ENCODE results near the gene CPED1.
A peak's percentile ranks its signal among the peaks of the same experiment; 100 is the strongest.

CPED1 gene

GRCh38 chr7:121331574-121331973, 343.1 kb downstream of the CPED1 start:
- no peak for DNase-seq

- DNase-seq, result no peak
These were observed 345.9 kb downstream of the CPED1 start for GRCh38 chr7:121334376-121334775.

GRCh38 chr7:121334875-121335648, 346.6 kb downstream of the CPED1 start:
- no peak for DNase-seq

- no peak for DNase-seq
These were observed 348.1 kb downstream of the CPED1 start for GRCh38 chr7:121336579-121336978.

GRCh38 chr7:121337398-121337797, 348.9 kb downstream of the CPED1 start:
- peak; percentile 6 for DNase-seq

GRCh38 chr7:121339082-121339481, 350.6 kb downstream of the CPED1 start:
- DNase-seq, result no peak

- no peak for DNase-seq
These were observed 353.4 kb downstream of the CPED1 start for GRCh38 chr7:121341933-121342332.

- DNase-seq, result no peak
These were observed 354.1 kb downstream of the CPED1 start for GRCh38 chr7:121342631-121343030.

GRCh38 chr7:121343302-121343701, 354.8 kb downstream of the CPED1 start:
- DNase-seq, result no peak

- no peak for DNase-seq
These were observed 355.6 kb downstream of the CPED1 start for GRCh38 chr7:121344093-121344492.

GRCh38 chr7:121344497-121344896, 356.0 kb downstream of the CPED1 start:
- no peak for DNase-seq

Data from NCI-H446 treated with DMSO at 0.1 percent for 48 hours (cell line).